Measurements from ENCODE around the gene CALML4.
"Not testable (repeated sequence)": the region's sequence is repeated elsewhere in the genome, so short reads cannot be mapped to it uniquely, and the experiment has no call there.

The CALML4 gene

GRCh38 chr15:68187559-68187958 is 17.6 kb downstream of the CALML4 start:
- peak; percentile 46 to 88 for DNase-seq

DNA sequence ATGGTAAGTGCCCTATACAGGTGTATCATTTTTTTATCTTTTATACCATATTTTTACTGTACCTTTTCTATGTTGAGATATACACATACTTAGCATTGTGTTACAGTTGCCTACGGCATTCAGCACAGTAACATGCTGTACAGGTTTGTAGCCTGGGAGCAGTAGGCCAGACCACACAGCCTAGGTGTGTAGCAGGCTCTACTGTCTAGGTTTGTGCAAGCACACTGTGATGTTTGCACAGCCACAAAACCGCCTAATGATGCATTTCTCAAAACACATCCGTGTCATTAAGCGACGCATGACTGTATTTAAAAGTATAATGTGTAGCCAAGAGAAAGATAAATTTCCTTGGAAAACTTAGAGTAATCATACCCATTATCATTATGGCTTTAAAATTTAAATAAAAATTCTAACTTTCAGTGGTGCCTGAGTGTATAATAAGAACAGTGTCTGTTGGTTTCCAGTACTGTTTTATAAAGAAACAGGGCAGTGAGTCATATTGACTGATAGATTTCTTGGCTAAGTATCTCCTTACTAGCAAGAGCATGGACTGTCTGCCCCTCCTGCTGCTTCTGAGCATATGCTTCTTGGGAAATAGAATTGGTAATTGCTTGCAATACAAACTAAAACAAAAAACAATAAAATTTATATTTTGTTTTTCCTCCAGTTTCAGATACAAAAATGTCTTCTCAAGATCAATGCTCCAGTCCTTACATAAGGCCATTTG is 18.3 kb downstream of the CALML4 start:
- DNase-seq, result peak in 1 of 2 experiments; percentile 51

GRCh38 chr15:68184616-68185480 is 20.3 kb downstream of the CALML4 start:
- DNase-seq, result no peak

DNA sequence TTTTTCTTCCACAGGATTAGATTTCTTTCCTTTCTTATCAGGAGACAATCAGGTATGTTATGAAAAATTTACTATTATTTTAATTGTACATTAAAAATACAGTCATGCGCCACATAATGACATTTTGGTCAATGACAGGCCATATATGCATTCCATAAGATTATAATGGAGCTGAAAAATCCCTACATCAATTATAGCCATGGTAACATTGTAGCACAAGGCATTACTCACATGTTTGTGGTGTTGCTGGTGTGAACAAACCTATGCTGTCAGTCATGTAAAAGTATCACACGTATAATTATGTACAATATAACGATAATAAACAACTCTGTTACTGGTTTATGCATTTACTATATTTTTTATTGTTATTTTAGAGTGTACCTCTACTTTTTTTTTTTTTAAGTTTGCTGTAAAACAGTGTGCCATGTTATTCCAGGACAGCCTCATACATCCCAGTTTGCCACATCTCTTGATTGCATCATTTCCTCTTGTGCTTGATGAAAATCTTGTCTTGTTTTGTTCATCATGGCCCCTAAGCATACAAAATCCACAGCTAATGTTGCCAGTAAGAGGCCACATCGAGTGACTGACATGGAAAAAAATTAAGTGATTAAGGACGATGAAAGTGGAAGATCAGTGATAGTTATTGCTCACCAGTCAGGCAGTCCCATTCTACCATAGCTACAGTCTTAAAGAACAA is 21.4 kb downstream of the CALML4 start:
- no peak for DNase-seq

DNA sequence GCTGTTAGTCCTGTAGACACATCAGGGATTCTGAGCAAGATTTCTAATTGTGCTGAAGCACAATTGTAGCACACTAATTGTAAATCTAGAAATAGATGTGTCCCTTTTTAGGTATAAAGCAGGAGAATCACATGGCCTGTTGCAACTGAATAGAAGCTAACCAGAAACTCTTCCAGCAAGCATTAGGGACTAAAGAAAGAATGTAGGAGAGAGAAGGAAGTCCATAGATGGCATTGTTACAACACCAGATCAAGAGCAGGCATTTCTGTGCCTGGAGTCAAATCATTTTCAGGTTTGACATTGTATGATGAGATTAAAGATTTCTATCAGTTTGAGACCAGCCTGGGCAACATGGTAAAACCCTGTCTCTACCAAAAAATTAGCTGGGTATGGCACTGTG is 27.4 kb downstream of the CALML4 start:
- no peak for DNase-seq

DNA sequence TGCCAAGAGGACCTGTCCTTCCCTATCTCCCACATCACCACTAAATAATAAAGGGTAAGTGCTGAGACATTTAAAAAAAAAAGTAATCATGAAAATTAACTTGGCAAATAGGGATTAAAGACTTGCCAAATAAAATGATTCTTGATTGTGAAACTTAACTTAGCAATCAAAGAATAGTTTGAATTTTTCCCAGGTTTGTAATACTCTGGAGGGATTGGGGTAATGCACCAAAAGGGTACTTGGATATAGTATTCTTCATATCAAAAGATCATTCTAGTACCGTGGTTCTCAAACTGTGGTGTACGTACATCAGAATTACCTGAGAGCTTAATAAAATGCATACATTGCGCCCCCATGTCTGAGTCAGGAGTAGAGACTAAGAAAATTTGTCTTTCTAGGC is 28.5 kb downstream of the CALML4 start:
- DNase-seq, result no peak

GRCh38 chr15:68175526-68175925 is 29.6 kb downstream of the CALML4 start:
- no peak for DNase-seq

DNA sequence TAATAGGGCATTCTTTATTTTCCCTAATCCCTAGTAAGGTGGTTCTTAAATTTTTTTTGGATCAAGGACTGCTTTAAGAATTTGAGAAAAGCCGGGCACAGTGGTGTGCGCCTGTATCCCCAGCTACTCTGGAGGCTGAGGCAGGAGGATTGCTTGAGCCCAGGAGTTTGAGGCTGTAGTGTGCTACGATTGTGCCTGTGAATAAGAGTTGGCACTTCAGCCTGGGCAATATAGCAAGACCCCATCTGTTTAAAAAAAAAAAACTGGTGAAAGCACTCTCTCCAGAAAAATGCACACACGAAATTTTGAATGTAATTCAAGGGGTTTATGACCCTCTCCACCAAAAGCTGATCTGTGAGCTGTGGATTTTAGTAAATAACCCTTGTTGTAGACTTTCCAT is 32.0 kb downstream of the CALML4 start:
- DNase-seq, result no peak

DNA sequence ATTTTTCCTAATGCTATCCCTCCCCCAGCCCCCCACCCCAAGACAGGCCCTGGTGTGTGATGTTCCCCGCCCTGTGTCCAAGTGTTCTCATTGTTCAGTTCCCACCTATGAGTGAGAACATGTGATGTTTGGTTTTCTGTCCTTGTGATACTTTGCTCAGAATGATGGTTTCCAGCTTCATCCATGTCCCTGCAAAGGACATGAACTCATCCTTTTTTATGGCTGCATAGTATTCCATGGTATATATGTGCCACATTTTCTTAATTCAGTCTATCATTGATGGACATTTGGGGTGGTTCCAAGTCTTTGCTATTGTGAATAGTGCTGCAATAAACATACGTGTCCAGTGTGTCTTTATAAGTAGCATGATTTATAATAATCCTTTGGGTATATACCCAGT is 33.1 kb downstream of the CALML4 start:
- not testable (repeated sequence) for DNase-seq

- no peak for DNase-seq
Measured at GRCh38 chr15:68166847-68167246, 38.3 kb downstream of the CALML4 start.

DNA sequence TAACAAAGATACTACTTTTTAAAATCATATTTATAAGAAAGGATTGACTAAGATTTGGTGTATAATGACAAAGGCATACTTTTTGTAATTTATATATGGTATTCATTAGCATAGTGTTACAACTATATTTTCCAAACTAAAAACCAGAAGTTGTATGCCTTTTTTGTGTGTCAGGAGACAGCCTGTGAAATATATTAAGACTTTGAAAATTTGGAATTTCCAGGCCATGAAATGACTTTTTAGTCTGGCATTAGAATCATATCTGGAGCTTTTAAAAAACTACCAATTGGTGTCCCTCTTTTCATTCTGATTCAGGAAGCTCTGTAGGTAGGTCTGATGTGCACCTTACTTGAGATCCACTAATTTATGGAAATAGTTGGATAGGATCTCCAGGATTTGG is 41.9 kb downstream of the CALML4 start:
- no peak for DNase-seq

- DNase-seq, result no peak
Measured at GRCh38 chr15:68158046-68158628, 47.0 kb downstream of the CALML4 start.

DNA sequence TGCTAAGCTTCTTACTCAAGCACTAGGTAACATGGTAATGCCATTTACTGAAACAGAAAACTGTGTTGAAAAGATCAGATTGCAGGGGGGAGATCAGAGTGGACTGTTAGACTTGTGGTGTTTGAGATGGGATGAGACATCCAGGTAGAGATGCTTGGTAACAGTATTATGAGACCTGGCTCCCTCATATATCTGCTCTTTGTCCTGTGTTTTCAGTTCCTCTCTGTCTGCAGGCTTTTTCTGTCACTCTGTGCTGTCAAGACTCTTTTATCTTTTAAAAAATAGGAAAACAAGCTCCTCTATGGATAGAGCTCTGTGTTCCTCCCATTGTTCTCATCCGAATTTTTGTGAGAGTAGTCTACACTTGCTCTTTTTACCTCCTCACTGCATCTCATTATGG is 48.1 kb downstream of the CALML4 start:
- DNase-seq, result no peak

DNA sequence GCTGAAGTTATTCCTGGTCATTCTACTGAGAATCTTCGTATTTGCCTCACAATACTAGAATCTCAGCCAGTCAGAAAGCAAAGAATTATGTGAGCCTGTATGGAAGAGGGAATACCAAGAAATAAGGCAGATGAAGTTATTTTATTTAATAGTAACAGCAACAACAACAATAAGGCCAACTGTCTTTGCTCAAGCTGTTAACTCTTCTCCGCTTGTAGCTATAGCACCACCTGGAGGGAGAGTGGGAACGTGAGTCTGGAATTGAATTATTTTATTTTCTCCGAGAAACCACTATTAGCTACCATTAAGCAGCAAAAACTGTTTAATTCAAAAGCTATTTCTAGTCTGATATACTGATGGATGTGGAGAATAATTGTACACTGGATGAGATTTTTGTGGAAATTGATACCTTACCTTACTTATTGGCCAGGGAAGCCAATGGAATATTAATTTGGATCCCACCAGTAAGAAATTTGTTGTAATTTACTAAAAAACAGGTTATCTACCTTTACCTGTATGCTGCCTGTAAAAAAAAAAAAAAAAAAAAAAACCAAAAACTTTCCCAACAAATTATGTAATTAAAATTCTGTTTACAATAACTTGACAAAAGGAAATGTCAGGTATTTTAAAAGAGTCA is 50.1 kb downstream of the CALML4 start:
- peak; percentile 4 to 65 for DNase-seq

- DNase-seq, result no peak
Measured at GRCh38 chr15:68152342-68152741, 52.8 kb downstream of the CALML4 start.

GRCh38 chr15:68151277-68151676 is 53.9 kb downstream of the CALML4 start:
- DNase-seq, result no peak

DNA sequence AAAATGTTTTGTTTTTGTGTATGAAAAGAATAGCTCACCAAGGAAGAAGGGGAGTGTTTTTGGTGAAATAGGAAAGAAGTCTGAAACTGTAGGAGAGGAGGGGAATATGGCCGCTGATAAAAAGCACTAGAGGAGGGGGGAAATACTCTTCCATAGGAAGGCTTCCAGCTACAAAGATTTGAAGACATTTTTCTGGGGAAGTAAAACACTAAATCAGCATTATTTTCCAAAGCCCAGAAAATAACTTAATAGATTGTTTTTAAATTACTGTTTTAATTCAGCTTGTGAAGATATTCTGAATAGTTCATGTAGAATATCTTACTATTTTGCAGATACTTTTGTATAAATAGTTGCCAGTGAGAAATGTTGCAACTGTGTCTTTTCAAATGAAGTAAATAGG is 54.9 kb downstream of the CALML4 start:
- no peak for DNase-seq

DNA sequence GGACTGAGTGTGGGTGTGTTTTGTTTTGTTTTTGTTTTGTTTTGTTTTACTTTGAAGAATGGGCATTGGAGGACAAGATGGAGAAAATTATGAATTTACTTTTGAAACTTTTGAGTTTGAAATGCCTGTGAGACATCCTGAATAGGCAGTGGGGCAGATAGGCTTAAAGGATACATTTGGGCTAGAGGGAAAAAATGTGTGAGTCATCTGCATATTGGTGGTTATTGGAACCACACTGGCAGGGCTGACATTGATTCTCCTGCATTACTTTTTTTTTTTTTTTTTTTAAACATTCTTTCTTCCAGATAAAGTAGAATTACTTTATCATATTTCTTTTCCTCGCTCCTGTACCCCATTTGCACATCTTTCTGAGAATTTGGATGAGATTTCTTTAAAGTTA is 56.1 kb downstream of the CALML4 start:
- peak in 1 of 2 experiments; percentile 0 for DNase-seq

DNA sequence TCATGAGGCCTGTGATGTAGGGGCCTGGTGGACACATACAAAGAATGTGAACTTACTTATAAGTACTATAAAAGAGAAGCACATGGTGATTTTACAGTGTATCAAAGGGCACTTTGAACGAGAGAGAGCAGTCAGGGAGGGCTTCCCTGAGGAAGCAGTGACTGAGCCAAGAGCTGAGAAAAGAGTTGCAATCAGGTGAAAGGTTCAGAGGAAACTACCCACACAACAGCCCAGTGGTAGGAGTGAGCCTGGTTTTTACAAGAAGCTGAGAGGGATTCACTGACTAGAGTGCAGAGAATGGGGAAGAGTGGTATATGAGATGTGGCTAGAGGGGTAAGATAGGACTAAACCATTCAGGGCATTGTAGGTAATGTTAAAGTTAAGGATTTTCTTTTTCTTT is 57.1 kb downstream of the CALML4 start:
- DNase-seq, result no peak

DNA sequence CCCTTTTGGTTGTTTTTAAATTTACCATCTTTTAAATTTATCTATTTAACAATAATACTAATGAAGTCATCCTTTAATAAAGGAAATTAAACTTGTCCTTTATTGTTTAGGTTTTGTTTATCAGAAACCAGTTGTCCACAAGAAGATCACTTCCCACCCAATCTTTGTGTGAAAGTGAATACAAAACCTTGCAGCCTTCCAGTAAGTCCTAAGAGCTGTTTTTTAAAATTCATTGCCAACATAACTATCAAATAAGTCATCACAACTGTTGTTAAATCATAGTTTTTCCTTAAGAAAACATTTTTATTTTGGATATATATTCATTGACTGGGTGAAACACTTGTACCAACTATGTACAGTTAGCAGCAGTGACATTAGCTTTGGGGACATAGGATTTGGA is 59.4 kb downstream of the CALML4 start:
- DNase-seq, result no peak

DNA sequence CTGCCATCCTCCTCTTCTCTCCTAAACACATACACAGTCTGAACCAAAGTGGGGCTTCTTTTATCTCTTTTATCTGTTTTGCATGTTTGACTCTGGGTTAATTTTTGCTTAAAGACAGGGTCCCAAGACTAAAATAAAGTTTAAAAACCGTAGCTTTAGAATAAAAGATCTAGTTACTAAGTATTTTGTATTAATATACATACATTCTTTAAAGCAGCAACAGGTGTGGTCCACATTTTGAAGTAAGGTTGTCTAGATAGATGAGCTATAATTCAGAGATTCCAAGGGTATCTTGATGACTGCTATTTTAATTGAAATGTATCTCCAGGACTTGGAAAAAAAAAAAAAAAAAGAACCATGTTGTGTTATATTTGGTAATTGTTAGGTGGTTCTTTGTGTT is 61.3 kb downstream of the CALML4 start:
- DNase-seq, result no peak

DNA sequence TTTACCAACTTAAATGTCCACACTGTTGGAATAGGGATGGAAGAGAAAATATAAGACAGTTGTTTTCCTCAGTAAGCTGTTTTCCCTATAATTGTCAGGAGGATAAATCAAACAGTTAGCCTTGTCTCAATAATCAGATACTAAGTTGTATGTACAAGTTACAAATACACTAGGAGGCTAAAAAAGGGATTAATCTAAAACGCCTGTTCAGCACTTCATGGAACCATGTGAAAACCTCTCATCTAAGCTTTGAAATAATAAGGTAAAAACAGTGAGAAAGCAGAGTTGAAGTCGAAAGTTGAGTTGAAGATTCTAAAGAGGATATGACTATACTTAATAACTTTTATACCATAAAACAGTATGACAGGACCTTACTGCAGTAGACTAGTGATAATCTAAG is 62.0 kb downstream of the CALML4 start:
- no peak for DNase-seq

Data from NCI-H446 (cell line).